HG02970 (cell line): ENCODE data around the gene GGT1.
"Not testable (repeated sequence)": the region's sequence is repeated elsewhere in the genome, so short reads cannot be mapped to it uniquely, and the experiment has no call there.

Source experiments
- ATAC-seq: cut with Tn5 transposase; IDR thresholded peaks from one replicate; pipeline ENCODE4 v1.9.1; 2021; ENCODE audit warnings: mild to moderate bottlenecking, moderate library complexity, moderate number of reproducible peaks; ENCODE audit not compliant: unreplicated experiment, low FRiP score

Gene GGT1

GRCh38 chr22:24602847-24603769, at the start of gene GGT1:
TSS of gene GGT1 (plus strand) at chr22:24603193. CDS start at chr22:24611082, 7,889 bp downstream.
- not testable (repeated sequence) for ATAC-seq

DNA sequence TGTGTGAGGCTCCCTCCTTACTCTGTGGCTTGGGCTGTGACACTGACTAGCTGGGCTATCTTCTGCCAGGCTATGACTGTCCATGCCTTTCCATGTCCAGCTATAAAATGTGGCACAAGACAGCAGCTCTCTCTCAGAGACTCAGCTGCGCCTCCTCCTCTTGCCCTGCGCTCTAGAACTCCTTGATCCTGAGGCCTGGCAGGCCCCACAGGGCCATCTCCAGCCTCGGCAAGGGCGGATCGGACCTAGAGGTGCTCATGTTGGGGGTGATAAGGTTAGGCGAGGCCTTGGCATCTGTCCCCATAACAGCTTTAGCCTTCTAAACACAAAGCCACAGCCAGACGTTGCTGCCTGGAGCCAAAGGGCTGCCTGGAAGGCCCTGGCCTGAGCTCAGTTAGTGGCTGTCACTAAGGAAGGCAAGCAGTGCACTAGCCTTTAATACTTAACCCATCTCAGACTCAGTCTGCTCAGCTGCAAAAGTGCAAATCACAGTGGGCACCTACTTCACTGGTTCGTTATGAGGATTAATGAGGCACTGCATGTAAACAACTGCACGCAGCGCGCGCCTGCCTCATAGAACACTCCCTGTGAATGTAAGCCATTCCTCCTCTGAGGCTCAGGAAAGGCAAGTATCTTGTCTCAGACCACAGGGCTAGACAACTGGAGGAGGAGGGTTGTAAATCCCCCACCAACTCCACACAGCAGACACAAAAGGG, 49.2 kb upstream of the GGT1 start:
- ATAC-seq, result no peak

DNA sequence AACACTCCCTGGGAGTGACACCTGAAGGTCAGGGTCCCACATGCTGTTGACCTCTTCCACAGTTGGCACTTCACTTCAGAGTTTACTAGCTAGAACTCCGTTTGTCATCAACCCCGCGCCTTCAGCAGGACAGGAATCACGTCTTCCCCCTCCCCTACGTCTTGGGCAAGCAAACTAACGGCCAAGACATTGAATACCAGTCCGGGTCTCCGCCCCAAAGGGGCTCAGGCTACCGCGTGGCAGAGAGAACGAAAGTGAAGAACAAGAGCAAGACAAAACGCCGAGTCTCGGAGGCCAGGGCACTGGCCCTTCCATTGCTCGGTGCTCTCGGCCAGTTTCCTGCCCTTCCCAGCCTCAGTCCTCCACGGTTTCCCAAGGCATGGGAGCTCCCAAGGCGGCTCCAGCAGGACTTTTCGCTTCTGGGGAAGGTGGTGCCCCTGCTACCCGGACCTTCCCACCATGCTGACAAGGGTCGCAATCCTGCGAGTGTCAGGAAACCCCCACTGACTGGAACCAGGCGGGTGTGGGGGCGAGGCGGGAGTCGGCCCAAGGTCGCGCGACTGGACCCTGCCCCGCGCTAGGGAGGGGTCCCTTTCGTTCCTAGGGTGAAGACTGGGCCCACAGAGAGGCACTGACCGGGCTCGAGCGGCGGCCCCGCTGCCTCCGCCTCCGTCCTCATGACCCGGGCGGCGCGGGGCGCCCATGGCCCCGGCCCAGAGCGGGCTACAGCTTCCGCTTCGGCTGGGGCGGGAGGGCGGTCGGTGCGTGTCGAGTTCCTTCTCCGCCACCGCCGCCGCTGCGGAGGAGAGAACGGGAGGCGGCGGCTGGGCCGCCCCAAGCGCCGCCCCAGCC, 48.5 kb upstream of the GGT1 start, which contains the start of gene GUCD1:
TSS of gene GUCD1 (minus strand) at position 826 of the 852 bp plus-strand sequence. CDS start at position 679, 147 bp downstream.
- no peak for ATAC-seq

- peak; percentile 72 for ATAC-seq
Measured at GRCh38 chr22:24555165-24556039, 47.6 kb upstream of the GGT1 start, which contains the start of gene SNRPD3. TSS of gene SNRPD3 (plus strand) at chr22:24555999. CDS start at chr22:24557675, 1,676 bp downstream.

GRCh38 chr22:24559471-24559870, 43.5 kb upstream of the GGT1 start:
- no peak for ATAC-seq

DNA sequence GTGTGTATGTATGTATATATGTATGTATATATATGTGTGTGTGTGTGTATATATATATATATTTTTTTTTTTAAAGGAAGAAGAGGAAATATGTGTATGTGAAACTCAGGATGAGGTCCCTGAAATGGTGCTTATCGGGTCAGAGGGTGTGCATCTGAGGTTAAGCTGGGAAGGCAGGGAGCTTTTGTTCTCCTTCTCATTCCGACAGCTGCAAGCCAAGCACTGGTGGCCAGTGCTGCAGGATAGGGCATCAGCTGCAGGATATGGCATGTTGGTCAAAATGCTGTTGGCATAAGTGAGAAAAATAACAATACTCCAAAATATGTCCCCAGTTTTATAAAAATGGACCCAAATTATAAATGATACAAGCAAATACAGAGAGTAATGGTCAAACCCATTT, 39.7 kb upstream of the GGT1 start:
- ATAC-seq, result no peak

GRCh38 chr22:24564376-24565058, 38.5 kb upstream of the GGT1 start:
- no peak for ATAC-seq

- no peak for ATAC-seq
Measured at GRCh38 chr22:24565077-24565476, 37.9 kb upstream of the GGT1 start.

DNA sequence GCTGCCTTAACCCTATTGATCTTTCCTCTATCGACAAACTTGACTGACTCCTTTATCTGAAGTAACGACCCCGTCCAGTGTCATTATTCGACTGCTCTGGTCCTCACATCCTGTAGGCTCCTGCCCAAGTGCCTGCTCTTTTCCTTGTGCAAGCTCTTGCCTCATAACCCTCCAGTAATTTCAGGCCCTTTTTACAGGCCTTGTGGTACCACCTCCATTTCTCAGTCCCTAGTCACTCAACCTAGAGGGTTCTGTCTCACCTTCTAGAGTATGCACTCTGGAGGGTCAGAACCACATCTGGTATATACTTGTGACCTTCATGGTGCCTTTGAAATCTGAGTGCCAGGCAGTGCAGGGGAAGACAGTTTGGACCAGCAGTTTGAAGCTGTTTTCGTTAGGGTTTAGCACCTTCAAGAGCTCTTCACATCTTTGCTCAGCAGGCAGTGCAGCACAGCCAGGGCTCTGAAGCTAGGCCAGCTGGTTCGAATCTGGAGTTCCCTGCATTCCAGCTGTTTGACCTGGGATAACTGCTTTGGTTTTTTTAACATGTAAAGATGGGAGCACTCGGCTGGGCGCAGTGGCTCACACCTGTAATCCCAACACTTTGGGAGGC, 36.0 kb upstream of the GGT1 start:
- ATAC-seq, result no peak

DNA sequence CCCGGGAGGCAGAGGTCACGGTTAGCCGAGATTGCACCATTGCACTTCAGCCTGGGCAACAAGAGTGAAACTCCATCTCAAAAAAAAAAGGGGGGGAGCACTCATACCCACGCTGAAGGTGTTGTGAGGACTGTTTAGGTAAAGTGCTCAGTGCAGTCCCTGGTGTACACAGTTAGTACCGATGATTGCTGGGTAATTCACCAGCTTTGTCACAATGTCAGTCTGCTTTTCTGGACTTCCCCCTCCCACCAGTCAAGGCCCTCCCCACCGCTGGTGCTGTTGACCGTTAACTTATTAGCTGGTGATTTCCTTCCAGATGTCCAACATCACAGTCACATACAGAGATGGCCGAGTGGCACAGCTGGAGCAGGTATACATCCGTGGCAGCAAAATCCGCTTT, 35.3 kb upstream of the GGT1 start:
- no peak for ATAC-seq

DNA sequence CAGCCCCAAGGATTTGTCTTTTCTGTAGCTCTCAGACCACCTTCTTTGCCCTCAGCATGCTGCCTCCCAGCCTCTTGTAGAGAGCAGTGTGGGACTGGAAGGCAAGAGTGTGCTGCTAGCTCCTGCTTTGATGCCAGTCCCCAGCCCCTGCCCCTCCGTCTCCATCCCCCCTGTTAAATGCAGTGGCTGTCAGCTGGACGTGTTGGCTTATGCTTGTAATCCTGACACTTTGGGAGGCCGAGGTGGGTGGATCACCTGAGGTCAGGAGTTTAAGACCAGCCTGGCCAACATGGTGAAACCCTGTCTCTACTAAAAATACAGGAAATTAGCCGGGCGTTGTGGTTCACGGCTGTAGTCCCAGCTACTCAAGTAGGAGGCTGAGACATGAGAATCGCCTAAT, 31.7 kb upstream of the GGT1 start:
- no peak for ATAC-seq

GRCh38 chr22:24576778-24577177, 26.2 kb upstream of the GGT1 start:
- ATAC-seq, result no peak

DNA sequence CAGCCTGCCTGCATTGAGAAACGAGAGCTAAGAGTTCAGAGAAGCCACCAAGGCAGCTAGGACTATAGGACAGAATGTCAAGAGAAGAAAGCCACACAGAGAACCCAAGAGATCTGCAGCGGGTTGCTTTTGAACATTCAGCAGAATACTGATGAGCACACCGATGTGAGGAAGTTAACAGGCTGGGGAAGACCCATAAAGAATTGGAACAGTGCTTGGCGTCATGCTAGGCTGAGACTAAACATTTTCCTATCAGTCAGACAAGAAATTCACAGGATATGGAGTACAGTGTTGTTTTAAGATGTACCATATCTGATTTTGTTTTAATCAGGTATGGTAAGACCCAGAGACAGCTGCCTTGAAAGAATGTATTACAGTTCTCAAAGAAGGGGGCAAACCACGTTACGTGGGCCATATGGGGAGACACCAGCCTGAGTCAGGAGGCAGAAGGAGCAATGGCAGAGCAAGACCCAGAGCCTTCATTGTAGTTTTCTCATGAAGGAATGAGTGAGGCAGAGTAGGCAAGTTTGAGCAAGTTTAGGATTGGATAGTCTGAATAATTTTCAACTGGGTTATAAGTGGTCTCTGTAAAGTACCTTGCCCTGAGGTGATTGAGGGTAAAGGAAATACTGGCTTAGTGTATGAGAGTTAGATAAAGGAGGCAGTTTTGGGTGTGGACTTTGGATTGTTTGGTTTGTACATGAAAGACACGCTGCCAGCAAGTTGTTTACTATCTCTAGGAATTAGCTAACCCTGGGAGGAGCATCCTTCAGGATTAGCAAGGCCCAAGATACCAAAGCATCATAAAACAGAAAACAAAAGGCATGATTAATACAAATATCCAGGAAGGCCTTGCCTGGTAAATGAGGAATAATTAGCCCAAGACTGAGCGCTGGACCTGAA, 24.4 kb upstream of the GGT1 start:
- ATAC-seq, result no peak

DNA sequence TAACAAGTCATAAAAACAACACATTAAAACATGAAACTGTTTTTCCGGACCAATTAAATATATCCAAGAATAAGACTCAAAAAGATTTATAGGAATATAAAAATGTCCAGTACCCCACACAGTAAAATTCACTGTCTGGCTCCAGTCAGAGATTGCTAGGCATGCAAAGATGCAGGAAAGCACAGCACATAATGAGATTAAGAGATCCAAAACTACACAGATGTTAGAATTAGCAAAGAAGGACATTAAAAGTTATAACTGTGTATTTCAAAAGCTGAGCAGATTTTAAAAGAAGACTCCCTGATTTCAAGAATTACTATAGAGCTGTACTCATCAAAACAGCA, 23.8 kb upstream of the GGT1 start:
- no peak for ATAC-seq

DNA sequence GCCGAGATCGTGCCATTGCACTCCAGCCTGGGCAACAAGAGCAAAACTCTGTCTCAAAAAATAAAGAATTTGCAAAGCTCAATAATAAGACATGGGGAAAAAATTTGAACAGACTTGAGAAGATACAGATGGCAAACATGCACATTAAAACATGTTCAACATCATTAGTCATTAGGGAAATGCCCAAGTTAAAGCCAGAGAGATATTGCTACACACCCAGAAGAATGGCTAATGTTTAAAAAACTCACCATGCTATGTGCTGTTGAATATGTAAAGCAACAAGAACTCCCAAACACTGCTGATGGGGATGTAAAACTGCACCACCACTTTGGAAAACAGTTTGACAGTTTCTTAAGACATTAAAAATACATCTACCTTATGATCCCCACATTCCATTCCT, 22.7 kb upstream of the GGT1 start:
- ATAC-seq, result no peak

GRCh38 chr22:24582056-24582814, 20.8 kb upstream of the GGT1 start:
- no peak for ATAC-seq
